IPS-NIHi7 (cell line): ENCODE results near the gene PTPN1.

ENCODE experiments used
- DNase-seq: peaks from one replicate; pipeline ENCODE4 v3.0.0; 2012; ENCODE audit warnings: mixed read lengths; ENCODE audit errors: extremely low spot score

Gene PTPN1

GRCh38 chr20:50513169-50514034, 3.2 kb downstream of the PTPN1 start:
- DNase-seq: no peak

GRCh38 chr20:50514035-50514337, 3.8 kb downstream of the PTPN1 start:
- DNase-seq: no peak

- DNase-seq: no peak
Measured at GRCh38 chr20:50514750-50515149, 4.6 kb downstream of the PTPN1 start.

GRCh38 chr20:50515471-50516106, 5.4 kb downstream of the PTPN1 start:
- no peak for DNase-seq

- no peak for DNase-seq
Measured at GRCh38 chr20:50516180-50516934, 6.2 kb downstream of the PTPN1 start.

GRCh38 chr20:50516935-50517816, 7.0 kb downstream of the PTPN1 start:
- no peak for DNase-seq

- no peak for DNase-seq
Measured at GRCh38 chr20:50517817-50518154, 7.6 kb downstream of the PTPN1 start.

GRCh38 chr20:50518270-50518721, 8.1 kb downstream of the PTPN1 start:
- no peak for DNase-seq

- DNase-seq: no peak
Measured at GRCh38 chr20:50519036-50519762, 9.0 kb downstream of the PTPN1 start.

GRCh38 chr20:50520222-50520880, 10.2 kb downstream of the PTPN1 start:
- no peak for DNase-seq

GRCh38 chr20:50521221-50522052, 11.3 kb downstream of the PTPN1 start:
- DNase-seq: no peak

GRCh38 chr20:50522053-50522674, 12.0 kb downstream of the PTPN1 start:
- DNase-seq: no peak

GRCh38 chr20:50523552-50524167, 13.5 kb downstream of the PTPN1 start:
- no peak for DNase-seq

- no peak for DNase-seq
Measured at GRCh38 chr20:50525681-50526080, 15.5 kb downstream of the PTPN1 start.

GRCh38 chr20:50526403-50526989, 16.3 kb downstream of the PTPN1 start:
- no peak for DNase-seq

GRCh38 chr20:50527068-50527605, 17.0 kb downstream of the PTPN1 start:
- no peak for DNase-seq

GRCh38 chr20:50528129-50528528, 17.9 kb downstream of the PTPN1 start:
- no peak for DNase-seq

- no peak for DNase-seq
Measured at GRCh38 chr20:50528804-50529351, 18.7 kb downstream of the PTPN1 start.
